ENCODE data around the gene AOC2.

The AOC2 gene

DNA sequence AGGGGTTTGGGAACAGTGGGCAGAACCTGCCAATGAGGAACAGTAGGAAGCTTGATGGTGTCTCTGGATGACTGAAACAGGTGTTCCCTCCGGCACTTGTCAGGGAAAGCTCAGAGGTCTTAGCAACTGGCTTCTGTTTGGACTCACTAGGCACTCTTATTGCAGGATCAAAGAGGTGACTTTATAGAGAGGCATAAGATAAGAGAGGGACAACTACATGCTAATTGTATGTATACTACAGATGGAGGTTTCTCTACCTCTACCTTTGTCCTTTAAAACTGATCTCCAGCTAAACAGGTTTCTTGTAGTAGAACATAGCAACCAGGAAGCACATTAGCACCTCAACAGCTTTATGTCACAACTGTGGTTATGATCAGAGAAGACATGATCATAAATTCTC, 38.1 kb upstream of the AOC2 start:
- Histone ChIP-seq H3F3A (ENCODE audit: control insufficient read depth, insufficient read depth) (peaks cover 8% of the 10 kb centered on the region), H3K27me3 (ENCODE audit: control insufficient read depth, low read length) (peaks cover 18% of the 10 kb centered on the region), H3K27ac (ENCODE audit: low read depth, low read length) (no peak overlapping the region), H3K9me3 (ENCODE audit: control insufficient read depth, insufficient read depth, low read length) (no peaks in the 10 kb centered on the region), H3K4me2 (ENCODE audit: low read length) (no peak overlapping the region), H3K4me1 (ENCODE audit: control insufficient read depth, low read length) (no peaks in the 10 kb centered on the region), H4K20me1 (ENCODE audit: control insufficient read depth, insufficient read depth, low read depth, low read length) (no peaks in the 10 kb centered on the region), H3K9me2 (replicated peaks; ENCODE audit: control insufficient read depth, low read length) (no peaks in the 10 kb centered on the region), H3K79me2 (ENCODE audit: control insufficient read depth, low read length) (no peaks in the 10 kb centered on the region), H3K4me3 (ENCODE audit: low read length) (no peak overlapping the region), H3K36me3 (ENCODE audit: control insufficient read depth, low read length) (peaks cover 22% of the 10 kb centered on the region)
- no peak for TF ChIP-seq EZH2phosphoT487 (IDR thresholded peaks at IDR 0.05; ENCODE audit: borderline replicate concordance, low read length)
- TF ChIP-seq, protein P1, sequence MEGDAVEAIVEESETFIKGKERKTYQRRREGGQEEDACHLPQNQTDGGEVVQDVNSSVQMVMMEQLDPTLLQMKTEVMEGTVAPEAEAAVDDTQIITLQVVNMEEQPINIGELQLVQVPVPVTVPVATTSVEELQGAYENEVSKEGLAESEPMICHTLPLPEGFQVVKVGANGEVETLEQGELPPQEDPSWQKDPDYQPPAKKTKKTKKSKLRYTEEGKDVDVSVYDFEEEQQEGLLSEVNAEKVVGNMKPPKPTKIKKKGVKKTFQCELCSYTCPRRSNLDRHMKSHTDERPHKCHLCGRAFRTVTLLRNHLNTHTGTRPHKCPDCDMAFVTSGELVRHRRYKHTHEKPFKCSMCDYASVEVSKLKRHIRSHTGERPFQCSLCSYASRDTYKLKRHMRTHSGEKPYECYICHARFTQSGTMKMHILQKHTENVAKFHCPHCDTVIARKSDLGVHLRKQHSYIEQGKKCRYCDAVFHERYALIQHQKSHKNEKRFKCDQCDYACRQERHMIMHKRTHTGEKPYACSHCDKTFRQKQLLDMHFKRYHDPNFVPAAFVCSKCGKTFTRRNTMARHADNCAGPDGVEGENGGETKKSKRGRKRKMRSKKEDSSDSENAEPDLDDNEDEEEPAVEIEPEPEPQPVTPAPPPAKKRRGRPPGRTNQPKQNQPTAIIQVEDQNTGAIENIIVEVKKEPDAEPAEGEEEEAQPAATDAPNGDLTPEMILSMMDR (IDR thresholded peaks at IDR 0.05; ENCODE audit: low read depth, low read length, poor library complexity, severe bottlenecking): no peak

DNA sequence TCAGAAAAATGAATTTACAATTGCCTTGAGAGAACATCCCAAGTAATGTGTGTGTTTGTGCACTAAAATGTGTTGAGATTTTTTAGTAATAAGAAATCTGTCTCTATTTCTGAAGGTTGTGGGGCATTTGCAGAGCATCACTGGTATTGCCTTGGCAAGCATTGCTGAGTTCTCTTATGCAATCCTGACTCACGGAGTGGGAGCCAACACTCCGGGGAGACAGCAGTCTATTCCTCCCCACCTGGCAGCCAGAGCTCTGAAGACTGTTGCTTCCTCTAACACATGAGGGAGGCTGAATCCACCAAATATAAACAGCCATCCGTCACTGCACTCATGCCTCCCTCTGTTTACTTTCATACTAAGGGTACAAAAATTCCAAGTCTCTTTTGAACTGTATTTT, 35.1 kb upstream of the AOC2 start:
- Histone ChIP-seq H3K27me3 (ENCODE audit: control insufficient read depth, low read length) (no peaks in the 10 kb centered on the region), H3K4me2 (ENCODE audit: low read length) (no peak overlapping the region), H3K27ac (ENCODE audit: low read depth, low read length) (no peak overlapping the region), H3K36me3 (ENCODE audit: control insufficient read depth, low read length) (peaks cover 38% of the 10 kb centered on the region), H3K79me2 (ENCODE audit: control insufficient read depth, low read length) (no peaks in the 10 kb centered on the region), H4K20me1 (ENCODE audit: control insufficient read depth, insufficient read depth, low read depth, low read length) (no peaks in the 10 kb centered on the region), H3F3A (ENCODE audit: control insufficient read depth, insufficient read depth) (peaks cover 8% of the 10 kb centered on the region), H3K9me3 (ENCODE audit: control insufficient read depth, insufficient read depth, low read length) (no peaks in the 10 kb centered on the region), H3K9me2 (replicated peaks; ENCODE audit: control insufficient read depth, low read length) (no peaks in the 10 kb centered on the region), H3K4me3 (ENCODE audit: low read length) (no peak overlapping the region), H3K4me1 (ENCODE audit: control insufficient read depth, low read length) (no peaks in the 10 kb centered on the region)
- no peak for TF ChIP-seq EZH2phosphoT487 (IDR thresholded peaks at IDR 0.05; ENCODE audit: borderline replicate concordance, low read length)
- TF ChIP-seq, protein P1 (IDR thresholded peaks at IDR 0.05; ENCODE audit: low read depth, low read length, poor library complexity, severe bottlenecking): no peak

DNA sequence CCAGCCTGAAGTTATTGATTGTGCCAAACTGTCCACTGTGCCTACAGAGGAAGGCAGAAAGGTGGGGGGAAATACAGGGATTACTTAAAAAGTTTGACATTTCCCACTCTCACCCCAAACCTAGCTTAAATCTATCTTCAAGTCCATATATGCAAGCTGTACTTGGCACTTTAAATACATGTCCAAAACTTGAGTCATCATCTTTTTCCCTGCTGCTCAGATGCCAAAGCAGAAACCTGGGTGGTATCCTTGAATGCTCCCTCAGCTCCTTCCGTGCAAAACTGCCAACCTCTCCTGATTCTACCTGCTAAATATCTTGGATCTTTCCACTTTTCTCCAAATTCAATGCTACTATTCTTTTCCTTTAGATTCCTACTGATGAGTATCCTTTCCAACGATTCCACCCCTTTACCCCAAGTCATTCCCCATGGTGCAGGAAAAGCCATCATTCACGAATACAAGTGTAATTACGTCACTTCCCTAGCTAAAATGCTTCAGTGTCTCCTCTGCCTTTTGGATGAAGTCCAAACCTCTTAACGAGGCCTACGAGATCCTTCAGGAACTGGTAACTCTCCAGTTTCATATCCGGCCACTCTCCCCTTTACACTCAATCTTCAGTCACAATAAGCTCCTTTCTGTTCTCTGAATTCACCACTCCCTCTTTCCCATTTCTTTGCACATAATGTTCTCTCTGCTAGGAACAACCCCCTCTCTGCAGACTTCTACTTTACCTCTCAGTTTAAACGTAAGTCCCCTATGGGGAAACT, 29.6 kb upstream of the AOC2 start:
- Histone ChIP-seq H3F3A (ENCODE audit: control insufficient read depth, insufficient read depth) (peaks cover 5% of the 10 kb centered on the region), H3K9me3 (ENCODE audit: control insufficient read depth, insufficient read depth, low read length) (no peaks in the 10 kb centered on the region), H3K27ac (ENCODE audit: low read depth, low read length) (no peak overlapping the region), H3K4me2 (ENCODE audit: low read length) (no peak overlapping the region), H3K27me3 (ENCODE audit: control insufficient read depth, low read length) (no peaks in the 10 kb centered on the region), H3K9me2 (replicated peaks; ENCODE audit: control insufficient read depth, low read length) (no peaks in the 10 kb centered on the region), H3K4me3 (ENCODE audit: low read length) (no peak overlapping the region), H3K4me1 (ENCODE audit: control insufficient read depth, low read length) (no peaks in the 10 kb centered on the region), H3K79me2 (ENCODE audit: control insufficient read depth, low read length) (no peaks in the 10 kb centered on the region), H4K20me1 (ENCODE audit: control insufficient read depth, insufficient read depth, low read depth, low read length) (no peaks in the 10 kb centered on the region), H3K36me3 (ENCODE audit: control insufficient read depth, low read length) (peaks cover 78% of the 10 kb centered on the region)
- no peak for TF ChIP-seq EZH2phosphoT487 (IDR thresholded peaks at IDR 0.05; ENCODE audit: borderline replicate concordance, low read length)
- TF ChIP-seq, protein P1 (IDR thresholded peaks at IDR 0.05; ENCODE audit: low read depth, low read length, poor library complexity, severe bottlenecking): no peak

Measured in DOHH2 (cell line).